GM18907 (cell line): Measurements from ENCODE around the gene SIRPA.

Experiments used
- ATAC-seq: cut with Tn5 transposase; IDR thresholded peaks from one replicate; pipeline ENCODE4 v1.9.1; 2021; ENCODE audit warnings: mild to moderate bottlenecking, moderate library complexity; ENCODE audit not compliant: unreplicated experiment

SIRPA gene

GRCh38 chr20:1928782-1929181 lies 33.6 kb downstream of the SIRPA start:
- no peak for ATAC-seq

DNA sequence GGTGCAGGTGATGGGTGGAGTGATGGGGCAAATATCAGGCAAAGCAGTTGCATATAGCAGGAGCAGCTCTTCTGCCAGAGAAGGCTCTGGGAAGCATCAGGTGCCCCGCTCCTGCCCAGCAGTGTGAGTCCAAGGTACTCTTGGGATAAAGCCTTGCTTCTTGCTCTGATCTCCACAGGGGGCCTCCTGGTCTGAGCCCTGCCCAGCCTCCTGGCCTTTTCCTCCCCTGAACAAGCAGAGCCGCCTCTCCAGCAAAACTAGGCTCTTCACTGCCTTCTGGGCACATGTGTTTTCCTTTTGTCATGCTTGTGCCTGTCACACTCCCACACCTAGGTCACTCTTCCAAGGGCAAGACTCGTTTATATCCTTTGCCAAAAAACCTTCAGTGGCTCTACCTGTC lies 34.3 kb downstream of the SIRPA start:
- ATAC-seq, result no peak

GRCh38 chr20:1930165-1930564 lies 35.0 kb downstream of the SIRPA start:
- no peak for ATAC-seq

GRCh38 chr20:1931830-1932229 lies 36.6 kb downstream of the SIRPA start:
- ATAC-seq, result no peak

DNA sequence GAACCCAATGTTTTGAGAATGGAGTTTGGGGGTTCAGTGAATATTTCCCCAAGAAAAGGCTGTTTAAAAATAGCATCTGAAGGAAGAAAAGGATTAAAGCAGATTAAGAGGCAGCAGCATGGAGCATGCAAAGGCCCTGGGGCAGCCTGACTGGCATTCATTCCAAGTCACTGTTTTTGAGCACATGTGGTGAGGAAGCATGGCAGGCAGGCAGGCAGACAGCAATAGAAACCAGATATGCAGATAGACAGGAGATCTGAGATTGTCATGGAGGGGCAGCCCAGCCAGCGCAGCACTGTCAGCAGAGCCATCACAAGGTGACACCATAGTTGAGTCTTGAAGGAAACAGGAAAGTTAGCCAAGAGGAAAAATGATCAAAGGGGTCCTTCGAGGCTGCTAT lies 37.8 kb downstream of the SIRPA start:
- no peak for ATAC-seq

- no peak for ATAC-seq
Measured at GRCh38 chr20:1933465-1933870, 38.3 kb downstream of the SIRPA start.

GRCh38 chr20:1934156-1934555 lies 38.9 kb downstream of the SIRPA start:
- ATAC-seq, result no peak

- ATAC-seq, result no peak
Measured at GRCh38 chr20:1934721-1935573, 39.7 kb downstream of the SIRPA start.

DNA sequence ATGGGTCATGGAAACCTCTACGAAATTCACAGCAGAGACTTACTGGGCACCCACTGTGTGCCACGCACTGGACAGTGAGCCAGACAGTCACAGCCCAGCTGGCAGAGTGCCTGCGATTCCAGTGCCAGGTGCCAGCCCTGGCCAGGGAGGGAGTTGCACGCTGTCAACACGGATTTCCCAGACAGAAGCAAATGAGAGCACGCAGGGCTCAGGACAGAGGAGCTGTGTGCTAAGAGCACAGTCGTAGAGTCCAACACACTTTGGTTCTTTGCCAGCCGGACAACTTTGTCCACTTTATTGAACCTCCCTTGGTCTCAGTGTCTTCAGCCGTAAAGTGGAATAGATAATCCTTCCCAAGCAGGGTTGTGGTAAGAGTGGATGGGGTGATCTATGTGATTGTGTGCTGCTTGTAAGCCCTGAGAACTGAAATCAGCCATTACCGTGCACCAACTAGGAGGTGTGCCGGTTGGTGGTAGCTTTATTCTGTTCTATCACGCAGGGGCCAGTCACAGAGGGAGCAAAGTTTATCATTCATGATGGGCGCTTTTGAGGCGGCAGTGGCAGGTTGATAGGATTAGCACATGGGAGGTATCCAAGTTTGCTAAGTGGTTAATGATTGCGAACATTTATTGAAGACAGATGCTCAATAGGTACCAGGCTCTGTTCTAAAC lies 40.6 kb downstream of the SIRPA start:
- no peak for ATAC-seq

DNA sequence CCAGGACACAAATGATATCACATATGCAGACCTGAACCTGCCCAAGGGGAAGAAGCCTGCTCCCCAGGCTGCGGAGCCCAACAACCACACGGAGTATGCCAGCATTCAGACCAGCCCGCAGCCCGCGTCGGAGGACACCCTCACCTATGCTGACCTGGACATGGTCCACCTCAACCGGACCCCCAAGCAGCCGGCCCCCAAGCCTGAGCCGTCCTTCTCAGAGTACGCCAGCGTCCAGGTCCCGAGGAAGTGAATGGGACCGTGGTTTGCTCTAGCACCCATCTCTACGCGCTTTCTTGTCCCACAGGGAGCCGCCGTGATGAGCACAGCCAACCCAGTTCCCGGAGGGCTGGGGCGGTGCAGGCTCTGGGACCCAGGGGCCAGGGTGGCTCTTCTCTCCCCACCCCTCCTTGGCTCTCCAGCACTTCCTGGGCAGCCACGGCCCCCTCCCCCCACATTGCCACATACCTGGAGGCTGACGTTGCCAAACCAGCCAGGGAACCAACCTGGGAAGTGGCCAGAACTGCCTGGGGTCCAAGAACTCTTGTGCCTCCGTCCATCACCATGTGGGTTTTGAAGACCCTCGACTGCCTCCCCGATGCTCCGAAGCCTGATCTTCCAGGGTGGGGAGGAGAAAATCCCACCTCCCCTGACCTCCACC lies 42.2 kb downstream of the SIRPA start:
- no peak for ATAC-seq

GRCh38 chr20:1938464-1939269 lies 43.5 kb downstream of the SIRPA start:
- ATAC-seq, result no peak

DNA sequence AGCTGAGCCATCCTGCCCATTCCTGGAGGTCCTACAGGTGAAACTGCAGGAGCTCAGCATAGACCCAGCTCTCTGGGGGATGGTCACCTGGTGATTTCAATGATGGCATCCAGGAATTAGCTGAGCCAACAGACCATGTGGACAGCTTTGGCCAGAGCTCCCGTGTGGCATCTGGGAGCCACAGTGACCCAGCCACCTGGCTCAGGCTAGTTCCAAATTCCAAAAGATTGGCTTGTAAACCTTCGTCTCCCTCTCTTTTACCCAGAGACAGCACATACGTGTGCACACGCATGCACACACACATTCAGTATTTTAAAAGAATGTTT lies 44.0 kb downstream of the SIRPA start:
- no peak for ATAC-seq

DNA sequence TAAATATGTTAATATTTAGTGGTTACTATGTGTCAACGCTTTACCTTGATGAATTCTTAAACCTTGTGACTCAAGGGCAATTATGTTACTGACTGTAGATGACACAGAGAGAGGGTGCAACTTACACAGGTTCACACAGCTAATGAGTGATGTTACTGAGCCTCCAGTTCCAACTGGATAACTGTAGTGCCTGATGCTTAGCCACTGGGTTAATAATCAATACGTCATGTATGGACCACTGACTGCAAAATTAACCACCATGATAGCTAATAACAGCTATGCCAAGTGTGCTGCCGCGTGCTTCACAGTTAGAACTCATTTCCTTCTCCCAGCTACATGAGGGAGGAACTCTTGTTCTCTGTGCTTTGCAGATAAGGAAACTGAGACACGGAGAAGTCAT lies 45.4 kb downstream of the SIRPA start:
- no peak for ATAC-seq

GRCh38 chr20:1941226-1941625 lies 46.0 kb downstream of the SIRPA start:
- ATAC-seq, result no peak

GRCh38 chr20:1942061-1942460 lies 46.9 kb downstream of the SIRPA start:
- ATAC-seq, result no peak

DNA sequence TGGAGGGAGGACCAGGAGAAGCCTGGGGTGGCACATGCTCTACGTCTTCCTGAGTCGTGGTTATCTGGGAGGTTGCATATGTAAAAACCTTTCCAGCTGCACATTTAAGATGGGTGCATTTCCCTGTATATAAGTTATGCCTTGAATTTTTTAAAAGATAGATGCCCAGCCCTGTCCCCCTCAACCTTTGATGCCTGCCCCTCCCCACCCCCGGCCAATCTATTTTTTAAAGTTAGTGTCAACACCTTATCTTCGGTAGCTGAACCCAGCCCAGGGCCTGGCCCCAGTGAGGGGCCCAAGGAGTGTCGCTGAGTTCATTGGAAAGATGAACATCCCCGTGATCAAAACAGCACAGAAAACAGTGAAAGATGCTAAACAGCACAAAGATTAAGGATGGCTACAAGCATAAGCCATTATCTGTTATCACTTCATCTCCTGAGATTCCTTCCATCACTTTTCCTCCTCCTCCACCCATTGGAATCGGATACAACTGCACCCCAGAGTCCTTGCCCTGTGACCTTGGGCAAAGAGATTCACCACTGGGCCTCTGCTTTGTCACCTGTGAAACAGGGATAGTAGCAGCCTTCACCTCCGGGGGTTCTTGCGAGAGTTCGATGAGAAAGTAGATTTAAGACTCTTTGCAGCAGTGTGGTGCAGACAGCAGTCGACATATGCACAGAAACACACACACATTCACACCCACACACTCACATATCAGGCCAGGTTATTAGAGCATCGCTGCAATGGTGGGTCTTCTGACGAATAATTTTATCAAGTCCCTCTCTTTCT lies 47.5 kb downstream of the SIRPA start:
- ATAC-seq, result no peak

- no peak for ATAC-seq
Measured at GRCh38 chr20:1943275-1944002, 48.2 kb downstream of the SIRPA start.

DNA sequence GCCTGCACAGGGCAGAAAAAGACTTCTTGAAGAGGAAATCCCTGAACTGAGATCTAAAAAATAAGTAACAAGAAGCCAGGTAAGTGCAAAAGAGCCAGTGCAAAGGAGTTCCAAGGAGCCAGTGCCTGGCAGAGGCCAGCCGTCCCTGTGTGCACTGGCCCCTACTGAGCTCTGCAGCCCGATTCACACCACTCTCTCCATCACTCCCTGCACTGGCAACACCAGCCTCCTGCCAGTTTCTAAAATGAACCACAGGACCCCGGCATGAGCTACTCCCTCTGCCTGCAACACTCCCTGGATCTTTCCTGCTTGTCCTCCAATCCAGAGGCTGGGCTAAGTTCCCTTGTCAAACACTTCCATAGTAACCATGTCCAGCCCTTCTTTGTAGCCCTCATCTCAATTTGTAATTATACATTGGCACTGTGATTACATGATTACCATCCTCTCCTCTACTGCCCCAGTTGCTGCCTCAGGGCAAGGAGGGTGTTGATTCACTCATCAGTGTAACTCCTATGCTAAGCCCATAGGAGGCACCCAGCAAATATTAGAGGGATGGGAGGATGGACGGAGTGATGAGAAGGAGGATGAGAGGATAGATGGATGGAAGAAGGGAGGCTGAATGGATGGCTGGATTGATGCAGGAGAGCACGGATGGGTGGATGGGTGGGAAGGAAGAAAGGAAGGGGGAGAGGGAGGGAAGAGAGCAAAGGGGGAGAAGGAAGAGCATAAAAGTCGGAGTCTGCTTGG lies 49.3 kb downstream of the SIRPA start:
- ATAC-seq, result no peak

DNA sequence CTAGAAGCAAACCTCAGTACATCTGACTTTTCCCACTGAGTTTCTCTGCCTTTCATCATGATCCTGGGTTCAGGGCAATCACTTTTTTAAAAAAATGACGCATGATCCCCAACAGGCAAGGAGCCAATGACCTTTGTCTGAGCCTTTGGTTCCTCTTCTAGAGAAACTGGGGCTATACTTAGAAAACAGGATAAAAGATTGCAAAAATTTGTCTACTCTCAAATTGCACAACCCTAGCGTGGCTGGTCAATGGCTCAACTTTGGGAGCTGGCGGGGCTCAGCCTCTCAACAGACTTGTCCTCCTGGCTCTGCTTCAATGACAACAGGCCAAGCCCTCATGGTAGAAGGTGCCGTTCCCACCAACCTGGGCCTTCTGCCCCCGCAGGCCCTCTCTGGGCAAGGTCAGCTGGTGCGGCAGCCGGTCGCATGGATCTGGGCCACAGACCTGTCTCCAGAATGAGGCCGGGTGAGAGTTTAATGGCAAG lies 50.0 kb downstream of the SIRPA start:
- no peak for ATAC-seq
